Raji (cell line): ENCODE measurements around the gene TGFBR3.

Experiments
- POLR2A ChIP-seq: IDR thresholded peaks from 2 replicates; pipeline ENCODE4 v1.6.1; 2011; ENCODE audit warnings: low read depth, low read length, control low read depth; ENCODE audit not compliant: insufficient read depth

Gene TGFBR3

GRCh38 chr1:91774520-91775203, 111.3 kb downstream of the TGFBR3 start:
- TF ChIP-seq POLR2A = no peak

- TF ChIP-seq POLR2A = no peak
These were observed 114.2 kb downstream of the TGFBR3 start for GRCh38 chr1:91771717-91772116.

GRCh38 chr1:91770667-91771268, 115.2 kb downstream of the TGFBR3 start:
- no peak for TF ChIP-seq POLR2A

- TF ChIP-seq POLR2A = no peak
These were observed 116.2 kb downstream of the TGFBR3 start for GRCh38 chr1:91769742-91770141.

- no peak for TF ChIP-seq POLR2A
These were observed 116.9 kb downstream of the TGFBR3 start for GRCh38 chr1:91768786-91769725.

- no peak for TF ChIP-seq POLR2A
These were observed 117.8 kb downstream of the TGFBR3 start for GRCh38 chr1:91768120-91768519.

- no peak for TF ChIP-seq POLR2A
These were observed 119.1 kb downstream of the TGFBR3 start for GRCh38 chr1:91766883-91767282.

GRCh38 chr1:91765880-91766443, 120.0 kb downstream of the TGFBR3 start:
- no peak for TF ChIP-seq POLR2A

- TF ChIP-seq POLR2A = no peak
These were observed 120.7 kb downstream of the TGFBR3 start for GRCh38 chr1:91765293-91765692.

- no peak for TF ChIP-seq POLR2A
These were observed 121.4 kb downstream of the TGFBR3 start for GRCh38 chr1:91764471-91765115.

GRCh38 chr1:91763252-91763651, 122.7 kb downstream of the TGFBR3 start:
- no peak for TF ChIP-seq POLR2A

GRCh38 chr1:91761295-91761721, 124.6 kb downstream of the TGFBR3 start:
- TF ChIP-seq POLR2A = no peak

GRCh38 chr1:91760512-91760911, 125.4 kb downstream of the TGFBR3 start:
- TF ChIP-seq POLR2A = no peak

- TF ChIP-seq POLR2A = no peak
These were observed 126.9 kb downstream of the TGFBR3 start for GRCh38 chr1:91759076-91759475.
